NCI-H1048 (cell line): ENCODE measurements around the gene CSNK2A1.
"Not testable (repeated sequence)": the region's sequence is repeated elsewhere in the genome, so short reads cannot be mapped to it uniquely, and the experiment has no call there.

Experiments used
- DNase-seq: peaks from one replicate; lab custom pipeline; 2025; lab: John Stamatoyannopoulos, UW

Gene CSNK2A1

GRCh38 chr20:454951-455350 lies 88.6 kb downstream of the CSNK2A1 start:
- no peak for DNase-seq

DNA sequence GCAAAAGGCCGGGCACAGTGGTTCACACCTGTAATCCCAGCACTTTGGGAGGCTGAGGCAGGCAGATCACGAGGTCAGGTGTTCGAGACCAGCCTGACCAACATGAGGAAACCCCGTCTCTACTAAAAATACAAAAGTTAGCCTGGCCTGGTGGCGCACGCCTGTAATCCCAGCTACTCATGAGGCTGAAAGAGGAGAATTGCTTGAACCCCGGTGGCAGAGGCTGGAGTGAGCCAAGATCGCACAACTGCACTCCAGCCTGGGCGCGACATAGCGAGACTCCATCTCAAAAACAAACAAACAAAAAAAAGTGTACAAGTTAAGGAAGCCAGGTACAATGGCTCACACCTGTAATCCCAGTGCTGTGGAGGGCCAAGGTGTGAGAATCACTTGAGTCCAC lies 91.6 kb downstream of the CSNK2A1 start:
- not testable (repeated sequence) for DNase-seq

GRCh38 chr20:445514-446336 lies 97.9 kb downstream of the CSNK2A1 start:
- no peak for DNase-seq

DNA sequence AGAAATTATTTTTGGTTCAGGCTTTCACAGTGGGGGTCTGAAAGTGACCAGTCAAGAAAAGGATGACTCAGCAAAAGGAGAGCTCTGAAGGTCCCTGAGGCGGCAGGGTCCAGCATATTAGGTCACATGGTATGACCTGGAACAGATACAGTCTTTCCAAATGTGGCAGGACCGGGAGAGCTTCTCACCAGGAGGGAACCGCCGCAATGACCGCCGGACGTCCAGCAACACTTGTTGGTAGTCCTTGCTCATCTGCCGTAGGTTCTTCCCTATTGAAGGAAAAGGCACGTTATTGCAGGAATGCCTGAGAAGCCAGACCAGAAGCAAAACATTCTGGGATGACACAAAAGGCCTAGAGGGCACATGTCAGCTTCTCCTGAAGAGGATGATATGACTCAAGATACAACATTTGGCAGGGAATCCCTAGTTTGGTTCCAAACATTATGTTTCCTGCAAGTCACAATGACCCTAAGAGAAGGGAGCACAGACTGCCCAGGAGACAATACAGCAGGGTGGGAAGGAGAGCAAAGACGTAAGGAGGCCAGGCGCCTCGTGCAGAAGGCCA lies 98.6 kb downstream of the CSNK2A1 start:
- DNase-seq = no peak

GRCh38 chr20:444117-444516 lies 99.5 kb downstream of the CSNK2A1 start:
- no peak for DNase-seq

DNA sequence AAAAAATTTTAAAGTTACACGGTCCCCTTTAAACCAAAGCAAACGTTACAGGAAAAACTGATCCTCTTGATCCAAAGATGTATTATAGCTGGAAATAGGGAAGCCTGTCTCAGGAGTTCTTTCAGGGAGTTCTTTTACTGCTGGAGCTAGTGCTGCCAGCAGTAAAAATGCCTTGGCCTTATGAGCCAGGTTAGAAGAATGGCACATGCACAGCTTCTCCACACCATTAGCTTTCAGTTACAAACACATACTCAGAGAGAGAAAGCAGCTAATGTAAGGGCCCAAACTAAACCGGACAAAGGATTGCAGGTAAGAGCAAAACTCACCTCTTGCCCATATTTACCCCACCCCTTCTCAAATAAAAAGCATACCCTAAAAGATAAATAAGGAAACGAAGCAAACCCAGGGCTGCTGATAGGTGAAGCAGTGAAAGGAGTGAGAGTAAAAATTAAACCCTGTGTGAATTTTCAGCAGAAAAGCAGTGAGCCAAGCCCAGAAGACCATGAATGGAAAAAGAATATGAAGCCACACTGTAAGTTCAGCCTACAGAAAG lies 100.3 kb downstream of the CSNK2A1 start:
- DNase-seq = no peak

DNA sequence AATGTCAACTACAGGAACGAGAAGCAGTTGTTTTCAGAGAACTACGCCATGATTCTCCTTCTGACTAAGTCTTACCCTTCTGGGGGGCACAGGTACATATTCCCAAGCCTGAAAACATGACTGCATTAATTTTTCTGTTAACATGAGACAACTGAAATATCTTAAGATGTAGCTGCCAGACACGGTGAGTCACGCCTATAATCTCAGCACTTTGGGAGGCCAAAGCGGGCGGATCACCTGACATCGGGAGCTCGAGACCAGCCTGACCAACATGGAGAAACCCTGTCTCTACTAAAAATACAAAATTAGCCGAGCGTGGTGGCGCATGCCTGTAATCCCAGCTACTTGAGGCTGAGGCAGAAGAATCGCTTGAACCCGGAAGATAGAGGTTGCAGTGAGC lies 103.0 kb downstream of the CSNK2A1 start:
- DNase-seq = no peak

DNA sequence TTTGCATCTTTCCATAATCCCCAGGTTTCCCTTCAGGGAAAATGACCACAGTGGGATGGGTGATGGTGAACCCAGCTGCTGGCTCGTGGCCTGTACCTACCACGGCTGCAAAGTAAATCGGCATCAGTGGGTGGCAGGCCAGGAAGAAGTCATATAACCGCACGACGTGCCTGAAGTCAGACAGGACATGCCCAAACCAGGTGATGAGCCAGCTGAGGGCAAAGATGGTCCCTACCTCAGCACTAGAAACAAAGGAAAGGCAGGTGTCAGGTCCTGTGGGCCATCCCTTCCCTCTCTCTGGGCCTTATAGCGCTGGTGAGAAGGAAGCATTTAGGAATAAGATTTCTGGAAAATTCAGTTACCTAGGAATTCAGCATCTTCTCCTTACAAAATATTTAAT lies 103.4 kb downstream of the CSNK2A1 start:
- DNase-seq = no peak

DNA sequence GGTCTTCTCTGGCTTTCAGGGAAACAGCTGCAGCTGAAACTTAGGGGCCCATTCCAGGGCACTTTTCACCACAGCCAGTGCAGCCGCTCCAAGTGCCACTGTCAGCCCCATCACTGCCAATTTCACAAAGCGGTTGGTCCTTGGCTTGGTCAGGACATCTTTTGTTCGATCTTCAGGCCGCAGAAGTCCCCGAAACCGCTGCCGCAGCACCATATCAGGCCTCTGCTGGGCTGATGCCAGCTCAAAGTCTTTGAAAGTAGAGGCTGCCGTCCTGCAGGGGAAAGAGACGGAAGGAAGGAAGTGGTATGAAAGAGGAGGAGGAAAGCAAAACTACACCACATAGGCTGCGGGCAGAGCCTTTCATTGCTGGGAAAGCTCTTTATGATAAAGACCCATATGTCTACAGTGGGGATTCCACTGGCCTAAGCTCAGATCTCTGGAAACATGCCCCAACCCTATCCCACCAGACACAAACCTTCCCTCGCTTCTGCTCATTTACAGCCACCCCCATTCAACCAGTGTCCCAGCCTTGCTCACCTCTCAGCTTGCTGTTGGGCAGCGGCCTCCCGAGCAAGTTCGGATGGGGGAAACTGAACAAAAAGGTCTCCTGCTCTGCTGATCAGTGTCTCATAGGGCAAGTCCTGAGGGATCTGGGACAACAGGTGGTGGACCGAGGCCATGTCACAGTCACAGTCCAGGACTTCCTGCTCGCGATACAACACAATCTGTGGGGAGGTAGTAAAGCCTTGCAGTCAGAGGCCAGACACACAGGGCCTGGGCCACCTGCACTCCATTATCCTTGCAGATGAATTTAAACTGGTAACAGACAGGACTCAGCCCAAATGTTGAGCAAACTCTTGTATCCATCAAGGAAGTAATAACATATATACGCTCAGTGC lies 104.8 kb downstream of the CSNK2A1 start:
- DNase-seq = no peak

DNA sequence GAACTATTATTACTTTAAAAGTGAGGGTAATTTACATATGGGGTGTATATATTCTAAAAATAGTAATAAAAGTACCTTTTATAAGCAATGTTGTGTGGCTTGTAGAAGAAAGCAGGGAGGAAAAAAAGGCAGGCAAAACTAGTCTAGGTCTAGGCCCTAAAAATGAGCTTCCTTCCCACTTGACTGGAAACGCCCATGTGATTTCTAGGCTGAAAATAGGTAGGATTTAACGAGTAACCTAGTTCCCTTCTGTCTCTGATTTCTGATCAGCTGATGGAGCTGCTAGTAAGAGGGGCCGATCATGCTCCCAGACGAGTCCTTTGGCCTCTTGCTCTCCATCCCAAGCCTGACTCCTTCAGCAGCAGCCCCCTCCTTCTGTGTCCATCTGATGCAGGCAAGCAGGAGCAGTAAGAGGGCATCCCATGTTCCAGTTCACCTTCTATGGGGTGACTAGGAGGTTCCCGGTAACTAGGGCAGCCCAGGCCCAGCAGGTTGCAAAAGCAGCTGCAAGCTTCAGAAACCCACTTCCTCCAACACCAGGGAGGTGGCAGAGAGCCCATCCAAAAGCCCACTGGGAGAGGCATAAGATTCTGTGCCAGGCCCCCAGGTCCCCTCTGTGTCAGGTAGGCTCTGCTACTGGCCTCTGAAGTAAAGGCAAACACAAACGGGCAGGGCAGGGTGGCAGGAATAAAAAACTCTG lies 105.7 kb downstream of the CSNK2A1 start:
- DNase-seq = no peak

DNA sequence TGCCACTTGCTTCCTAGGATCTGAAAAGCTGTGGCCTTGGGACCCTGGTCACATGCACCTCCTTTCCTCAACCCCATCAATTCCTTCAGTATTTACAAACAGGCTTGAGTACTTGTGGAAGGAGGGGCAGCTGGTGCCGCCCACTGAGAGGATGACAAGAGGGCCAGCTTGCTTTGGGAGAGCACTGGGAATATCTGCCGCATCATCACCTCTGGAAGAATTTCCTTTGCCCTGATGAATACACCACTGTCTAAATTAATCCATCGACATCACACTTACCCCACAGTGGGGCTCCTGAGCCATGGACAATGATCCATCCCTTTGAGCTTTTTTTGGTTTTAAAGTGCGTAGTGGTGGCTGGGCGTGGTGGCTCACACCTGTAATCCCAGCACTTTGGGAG lies 107.1 kb downstream of the CSNK2A1 start:
- no peak for DNase-seq

- DNase-seq = no peak
Observed at GRCh38 chr20:435558-435957, 108.0 kb downstream of the CSNK2A1 start.

DNA sequence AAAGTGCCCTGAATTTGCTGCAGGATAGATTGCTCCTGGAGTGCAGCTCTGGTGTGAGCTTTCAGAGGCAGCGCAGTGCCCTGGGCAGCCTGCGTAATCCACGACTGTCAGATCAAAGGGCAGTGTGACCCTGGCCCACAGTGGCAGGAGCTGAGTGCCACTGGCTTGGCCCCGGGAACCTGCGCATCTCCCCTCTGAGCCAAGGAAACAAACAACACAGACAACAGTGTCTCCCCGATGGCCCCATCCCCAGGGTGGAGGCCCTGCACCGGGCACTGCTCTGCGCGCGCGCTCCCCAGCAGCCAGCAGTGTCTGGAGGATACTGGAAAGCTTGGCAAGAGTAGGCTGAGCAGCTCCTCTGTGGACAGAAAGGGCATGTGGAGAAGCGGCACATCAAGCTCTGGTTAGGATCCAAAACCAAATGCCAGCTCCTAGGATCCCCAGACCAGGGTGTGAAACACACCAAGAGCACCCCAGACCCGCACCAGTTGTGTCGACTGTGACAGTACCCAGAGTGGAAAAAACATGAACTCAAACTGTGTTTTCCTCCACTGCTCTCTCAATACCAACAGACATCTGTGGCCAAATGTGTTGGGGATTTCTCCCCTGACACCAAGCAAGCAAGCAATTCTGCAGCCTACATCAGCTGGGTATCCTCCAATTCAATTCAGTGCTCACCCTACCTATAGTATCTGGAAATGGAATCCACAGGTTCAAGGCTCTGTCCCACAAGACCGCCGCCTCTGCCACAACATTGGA lies 108.8 kb downstream of the CSNK2A1 start:
- DNase-seq = no peak

- no peak for DNase-seq
Observed at GRCh38 chr20:434221-434620, 109.4 kb downstream of the CSNK2A1 start.

- DNase-seq = no peak
Observed at GRCh38 chr20:433300-433975, 110.2 kb downstream of the CSNK2A1 start.

DNA sequence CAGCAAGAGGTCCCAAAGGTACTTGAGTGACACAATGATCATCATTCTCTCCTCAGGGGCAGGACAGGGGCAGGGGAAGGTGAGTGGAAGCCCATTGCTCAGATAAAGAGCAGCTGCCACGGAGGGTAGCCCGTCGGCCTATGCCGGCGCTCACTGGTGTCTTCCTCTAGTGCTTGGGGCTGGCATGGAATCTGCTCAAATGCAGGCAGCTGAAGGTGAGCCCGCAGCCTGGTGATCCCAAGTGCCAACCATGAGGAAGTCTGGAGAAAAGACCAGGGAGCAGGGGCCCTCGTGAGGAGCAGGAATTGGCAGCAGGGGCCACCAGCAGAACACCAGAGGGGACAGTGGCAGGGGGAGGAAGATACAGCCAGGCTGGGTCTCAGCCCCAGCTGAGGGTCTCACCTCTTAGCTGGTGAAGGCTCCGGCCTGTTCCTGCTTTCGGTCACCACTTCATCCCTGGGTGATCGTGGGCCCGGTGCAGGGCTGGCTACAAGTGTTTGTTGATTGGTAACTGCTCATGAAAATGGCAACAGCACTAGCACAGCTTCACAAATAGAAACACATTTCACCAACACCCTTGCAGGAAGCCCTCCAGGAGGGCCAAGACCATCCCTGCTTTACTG lies 110.8 kb downstream of the CSNK2A1 start:
- no peak for DNase-seq

- no peak for DNase-seq
Observed at GRCh38 chr20:432208-432607, 111.4 kb downstream of the CSNK2A1 start.

DNA sequence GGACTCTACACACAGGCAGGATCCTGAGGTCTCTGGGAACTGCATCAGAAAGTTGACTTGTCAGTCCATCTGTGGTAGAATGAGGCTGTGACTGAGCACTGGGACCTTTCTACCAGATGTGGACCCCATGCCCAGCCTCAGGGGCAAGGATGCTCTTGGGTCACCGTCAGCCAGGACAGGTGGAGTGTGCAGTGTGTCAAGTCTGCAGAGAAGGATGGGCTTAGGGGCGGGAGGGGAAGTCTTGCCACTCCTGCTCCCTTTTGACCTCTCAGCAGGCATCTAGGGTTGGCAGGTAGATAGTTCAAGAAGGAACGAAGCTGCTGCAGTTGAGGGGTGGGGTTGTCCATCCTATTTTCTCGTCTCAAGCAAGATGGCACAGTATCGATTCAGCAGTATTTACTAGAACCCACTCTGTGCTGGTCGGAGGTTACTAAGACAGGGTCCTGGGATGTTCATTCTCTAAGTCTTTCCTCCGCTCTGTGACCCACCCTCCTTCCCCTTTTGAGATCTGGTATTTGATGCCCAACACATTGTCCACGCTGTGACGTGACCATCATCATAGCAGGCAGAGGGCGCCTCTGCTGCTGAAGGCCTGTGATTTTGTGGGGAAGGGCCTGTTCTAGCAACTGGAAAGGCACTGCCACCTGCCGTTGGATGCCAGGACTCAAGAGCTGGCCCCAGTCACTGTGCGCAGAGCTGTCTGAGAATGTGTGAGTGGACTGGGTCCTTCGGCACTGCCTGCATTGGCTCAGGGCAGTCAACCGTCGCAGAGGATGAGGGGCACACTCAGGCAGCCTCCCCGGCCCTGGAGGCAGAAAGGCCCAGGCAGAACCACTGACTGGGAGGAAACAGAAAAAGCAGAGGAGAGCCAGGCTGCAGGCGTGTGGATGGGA lies 112.3 kb downstream of the CSNK2A1 start:
- DNase-seq = no peak
